ENCODE results near the gene ARPC5L.
"Not testable (repeated sequence)": the region's sequence is repeated elsewhere in the genome, so short reads cannot be mapped to it uniquely, and the experiment has no call there.

ARPC5L gene

GRCh38 chr9:124894741-124895170 lies 32.8 kb downstream of the ARPC5L start:
- DNase-seq: no peak

DNA sequence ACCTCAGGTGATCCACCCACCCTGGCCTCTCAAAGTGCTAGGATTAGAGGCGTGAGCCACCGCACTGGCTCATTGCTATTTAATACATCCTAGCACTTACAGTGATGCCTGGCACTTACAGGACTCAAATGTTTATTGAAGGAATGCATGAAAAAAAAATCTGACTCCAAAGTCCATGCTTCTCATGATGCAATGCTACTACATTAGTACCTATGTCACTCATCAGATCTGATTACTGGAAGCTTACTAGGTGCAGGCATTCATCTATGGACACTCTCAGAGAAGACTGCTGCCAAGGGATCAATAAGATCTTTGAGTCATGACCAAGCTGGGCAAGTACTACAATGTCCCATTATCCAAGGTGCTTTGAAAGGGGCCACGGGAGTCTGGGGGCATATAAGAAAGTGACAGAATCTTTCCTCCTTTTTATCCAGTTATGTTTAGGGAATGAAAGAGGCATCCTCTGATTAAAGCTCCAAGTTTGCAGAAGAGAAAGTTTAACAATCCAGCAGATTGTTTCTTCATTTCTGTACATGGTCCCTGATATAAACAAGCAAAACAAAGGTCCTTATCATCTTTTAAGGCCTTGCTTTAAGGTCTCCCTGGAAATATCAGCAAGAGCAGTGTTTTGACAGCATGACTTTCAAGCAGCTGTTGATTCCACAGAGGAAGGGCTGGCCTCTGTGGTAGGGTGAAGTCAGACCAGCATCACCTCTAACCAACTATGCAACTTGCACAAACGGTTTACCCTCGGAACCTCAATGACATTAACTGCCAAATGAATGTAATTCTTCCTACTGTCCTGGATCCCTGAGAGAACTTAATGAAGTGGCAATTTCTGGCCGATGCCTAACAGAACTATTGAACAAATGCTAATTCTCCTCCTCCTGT lies 35.9 kb downstream of the ARPC5L start:
- no peak for DNase-seq

- no peak for DNase-seq
Measured at GRCh38 chr9:124899845-124900244, 37.9 kb downstream of the ARPC5L start.

GRCh38 chr9:124906966-124907365 lies 45.0 kb downstream of the ARPC5L start:
- no peak for DNase-seq

- no peak for DNase-seq
Measured at GRCh38 chr9:124908098-124908497, 46.2 kb downstream of the ARPC5L start.

DNA sequence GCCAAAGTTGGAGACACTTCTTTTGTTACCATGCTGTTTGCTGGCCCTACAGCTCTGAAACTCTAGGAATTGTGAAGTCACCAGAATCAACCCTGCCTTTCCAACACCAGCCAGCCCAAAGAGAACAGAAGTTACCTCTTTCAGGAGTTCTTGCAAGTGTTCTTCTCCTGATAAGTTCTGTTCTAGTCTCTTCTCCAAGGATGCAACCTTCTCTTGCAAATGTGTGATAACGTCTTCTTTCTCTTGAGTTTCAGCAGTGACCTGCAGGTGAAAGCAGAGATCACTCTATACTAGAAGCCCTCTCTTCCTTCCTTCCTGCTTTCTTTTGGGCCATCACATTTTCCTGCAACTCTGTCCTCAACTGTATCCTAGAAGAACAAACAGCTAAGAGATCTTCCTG lies 49.8 kb downstream of the ARPC5L start:
- no peak for DNase-seq

DNA sequence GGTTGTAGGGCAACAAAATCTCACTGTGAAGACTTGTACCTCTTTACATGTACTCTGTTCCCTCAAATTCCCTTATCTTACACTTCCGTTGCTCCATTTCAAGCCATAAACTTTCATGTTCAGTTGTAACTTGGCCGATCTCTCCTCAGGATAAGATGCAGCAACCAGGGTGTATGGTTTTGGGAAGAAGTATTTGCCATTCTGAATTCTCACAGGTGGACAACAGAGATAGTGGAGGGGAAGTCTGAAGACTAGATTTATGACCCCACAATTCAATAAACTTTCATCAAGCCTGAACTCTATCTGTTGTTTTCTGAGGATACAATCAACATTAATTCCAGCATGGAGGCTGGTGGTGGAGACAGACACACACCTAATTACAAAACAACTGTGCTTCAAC lies 51.4 kb downstream of the ARPC5L start:
- no peak for DNase-seq

DNA sequence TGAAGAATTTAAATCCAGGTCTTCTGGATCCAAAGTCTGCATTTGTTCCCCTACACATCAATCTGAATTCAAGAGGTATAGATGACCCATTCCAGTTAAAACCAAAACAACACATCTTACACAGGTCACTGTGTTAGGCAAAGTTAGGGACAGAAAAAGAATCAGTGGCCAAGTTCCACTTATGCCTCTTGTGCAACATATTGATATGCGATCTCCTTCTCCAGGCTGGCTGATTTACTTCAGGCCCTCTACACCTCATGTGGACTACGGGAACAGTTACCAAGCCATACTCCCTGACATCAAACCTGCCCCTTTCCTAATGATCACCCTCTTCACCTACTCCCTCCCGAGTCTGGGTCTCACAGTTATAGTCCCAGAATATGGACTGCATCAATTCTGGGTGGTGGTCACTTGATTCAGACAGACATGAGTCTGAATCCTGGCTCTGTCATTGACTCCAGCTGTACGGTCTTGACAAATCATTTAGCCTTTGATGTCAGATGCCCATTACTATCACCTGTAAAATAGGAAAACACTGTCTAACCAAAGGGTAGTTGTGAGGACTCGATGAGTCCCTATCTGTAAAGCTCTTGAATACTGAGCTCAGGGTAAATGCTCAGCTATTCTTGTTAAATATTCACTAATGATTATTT lies 52.9 kb downstream of the ARPC5L start:
- DNase-seq: no peak

DNA sequence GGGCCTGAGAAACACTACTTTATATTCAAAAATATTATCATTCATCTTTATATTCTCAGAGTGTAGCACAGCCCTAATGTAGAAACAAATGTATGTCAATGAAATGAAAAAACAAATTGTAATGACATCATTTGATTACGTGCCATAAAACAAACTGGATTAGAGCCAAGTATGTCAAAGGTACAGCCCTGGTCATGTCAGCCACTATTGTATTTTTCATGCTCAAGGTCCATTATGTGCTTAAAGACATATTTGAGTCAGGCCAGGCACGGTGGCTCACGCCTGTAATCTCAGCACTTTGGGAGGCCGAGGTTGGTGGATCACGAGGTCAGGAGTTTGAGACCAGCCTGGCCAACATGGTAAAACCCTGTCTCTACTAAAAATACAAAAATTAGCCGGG lies 58.5 kb downstream of the ARPC5L start:
- not testable (repeated sequence) for DNase-seq
